Natural killer cell treated with Interleukin-12 subunit alpha and Interleukin-12 subunit beta and Interleukin-15 and Interleukin-18, amount 100 ng/mL, for 72 hours (primary cell): ENCODE results near the gene MMP17. TPM values are rescaled to one million over a fixed set of nuclear protein-coding genes. Genes with fewer than 3 reads are reported as not detected.

Experiments
- ATAC-seq, 2 donors: fragments of 150-1000 bp; cut with Tn5 transposase in 1 of 2; sonication (Bioruptor Pico), chemical (Tn5 transposase) in 1 of 2; 2 replicates each; pipeline ENCODE4 v1.10.0; 2021
- DNase-seq: peaks from one replicate; pipeline ENCODE4 v3.0.0; 2022; ENCODE audit warnings: low spot score
- H3K27ac Mint-ChIP-seq, 2 donors: 1 replicate in 1 of 2; 2 replicates in 1 of 2; pipeline ENCODE4 v1.8.0; 2022; ENCODE audit warnings: mixed read lengths in 2 of 2, mild to moderate bottlenecking in 1 of 2, moderate library complexity in 1 of 2
- H3K27me3 Mint-ChIP-seq, 2 donors: 1 replicate in 1 of 2; 2 replicates in 1 of 2; pipeline ENCODE4 v1.8.0; 2022; ENCODE audit warnings: mixed read lengths in 2 of 2
- H3K36me3 Mint-ChIP-seq: one replicate; pipeline ENCODE4 v1.8.0; 2022; ENCODE audit warnings: mixed read lengths
- H3K4me1 Mint-ChIP-seq, 2 donors: 1 replicate in 1 of 2; 2 replicates in 1 of 2; pipeline ENCODE4 v1.8.0; 2022; ENCODE audit warnings: low read depth in 2 of 2, mixed read lengths in 2 of 2, mild to moderate bottlenecking in 1 of 2
- H3K4me3 Mint-ChIP-seq: one replicate; pipeline ENCODE4 v1.8.0; 2022; ENCODE audit warnings: mixed read lengths
- H3K9me3 Mint-ChIP-seq: 2 replicates; pipeline ENCODE4 v1.8.0; 2022; ENCODE audit warnings: mixed read lengths
- total RNA-seq, 2 donors: library from RNA; stranded (reverse); gene quantifications; one replicate each; pipeline ENCODE4 v1.2.3, GENCODE V29; 2022

Gene MMP17
- total RNA-seq, 2 donors from 2014 or later, result not detected

- no peak for ATAC-seq
- Mint-ChIP-seq H3K27ac (no peak overlapping the region), H3K36me3 (no peaks in the 10 kb centered on the region), H3K9me3 (no peaks in the 10 kb centered on the region), H3K4me3 (no peak overlapping the region), H3K27me3 (no peaks in the 10 kb centered on the region), H3K4me1 (no peaks in the 10 kb centered on the region)
- no peak for DNase-seq
These were observed 13.4 kb downstream of the MMP17 start for GRCh38 chr12:131841547-131841946.

- H3K4me3 Mint-ChIP-seq, result no peak overlapping the region
- H3K27me3 Mint-ChIP-seq, result no peaks in the 10 kb centered on the region
- no peaks in the 10 kb centered on the region for H3K36me3 Mint-ChIP-seq
- no peaks in the 10 kb centered on the region for H3K9me3 Mint-ChIP-seq
- DNase-seq (no peak), ATAC-seq (no peak)
- no peaks in the 10 kb centered on the region for H3K4me1 Mint-ChIP-seq
- H3K27ac Mint-ChIP-seq, result no peak overlapping the region
These were observed 14.0 kb downstream of the MMP17 start for GRCh38 chr12:131842169-131842568.

GRCh38 chr12:131843527-131843926 lies 15.3 kb downstream of the MMP17 start:
- H3K4me1 Mint-ChIP-seq, result no peaks in the 10 kb centered on the region
- DNase-seq (no peak), ATAC-seq (no peak)
- no peaks in the 10 kb centered on the region for H3K36me3 Mint-ChIP-seq
- no peaks in the 10 kb centered on the region for H3K9me3 Mint-ChIP-seq
- H3K4me3 Mint-ChIP-seq, result no peak overlapping the region
- no peak overlapping the region for H3K27ac Mint-ChIP-seq
- no peaks in the 10 kb centered on the region for H3K27me3 Mint-ChIP-seq

GRCh38 chr12:131844140-131844539 lies 15.9 kb downstream of the MMP17 start:
- no peak for ATAC-seq
- Mint-ChIP-seq H3K4me3 (no peak overlapping the region), H3K27me3 (no peaks in the 10 kb centered on the region), H3K4me1 (no peaks in the 10 kb centered on the region), H3K27ac (no peak overlapping the region), H3K9me3 (no peaks in the 10 kb centered on the region), H3K36me3 (no peaks in the 10 kb centered on the region)
- DNase-seq, result no peak

GRCh38 chr12:131844656-131845055 lies 16.5 kb downstream of the MMP17 start:
- H3K4me1 Mint-ChIP-seq, result no peaks in the 10 kb centered on the region
- H3K4me3 Mint-ChIP-seq, result no peak overlapping the region

GRCh38 chr12:131845121-131845520 lies 16.9 kb downstream of the MMP17 start:
- no peak for DNase-seq
- Mint-ChIP-seq H3K27me3 (no peaks in the 10 kb centered on the region), H3K4me1 (no peaks in the 10 kb centered on the region), H3K36me3 (no peaks in the 10 kb centered on the region), H3K4me3 (no peak overlapping the region), H3K9me3 (no peaks in the 10 kb centered on the region), H3K27ac (no peak overlapping the region)
- no peak for ATAC-seq

More at GRCh38 chr12:131844656-131845055, 16.5 kb downstream of the MMP17 start:
- no peaks in the 10 kb centered on the region for H3K9me3 Mint-ChIP-seq
- H3K36me3 Mint-ChIP-seq, result no peaks in the 10 kb centered on the region
- no peak for DNase-seq
- H3K27me3 Mint-ChIP-seq, result no peaks in the 10 kb centered on the region
- no peak overlapping the region for H3K27ac Mint-ChIP-seq
- no peak for ATAC-seq

- Mint-ChIP-seq H3K4me3 (no peak overlapping the region), H3K4me1 (no peaks in the 10 kb centered on the region), H3K27ac (no peak overlapping the region), H3K27me3 (no peaks in the 10 kb centered on the region), H3K36me3 (no peaks in the 10 kb centered on the region), H3K9me3 (no peaks in the 10 kb centered on the region)
- DNase-seq (no peak), ATAC-seq (no peak)
These were observed 19.3 kb downstream of the MMP17 start for GRCh38 chr12:131847456-131847855.

GRCh38 chr12:131848753-131849152 lies 20.6 kb downstream of the MMP17 start:
- Mint-ChIP-seq H3K4me1 (no peaks in the 10 kb centered on the region), H3K36me3 (no peaks in the 10 kb centered on the region), H3K4me3 (no peak overlapping the region), H3K27me3 (no peaks in the 10 kb centered on the region), H3K27ac (no peak overlapping the region), H3K9me3 (no peaks in the 10 kb centered on the region)
- DNase-seq (no peak), ATAC-seq (no peak)

GRCh38 chr12:131849700-131850553 lies 21.7 kb downstream of the MMP17 start:
- no peaks in the 10 kb centered on the region for H3K36me3 Mint-ChIP-seq
- no peaks in the 10 kb centered on the region for H3K9me3 Mint-ChIP-seq
- H3K4me1 Mint-ChIP-seq, result no peaks in the 10 kb centered on the region
- H3K27me3 Mint-ChIP-seq, result no peaks in the 10 kb centered on the region
- H3K27ac Mint-ChIP-seq, result no peak overlapping the region
- no peak for ATAC-seq
- no peak overlapping the region for H3K4me3 Mint-ChIP-seq
- DNase-seq, result no peak

GRCh38 chr12:131850856-131851559 lies 22.8 kb downstream of the MMP17 start:
- H3K27ac Mint-ChIP-seq, result no peak overlapping the region
- no peak overlapping the region for H3K4me3 Mint-ChIP-seq
- ATAC-seq, result peak in 1 of 2 donors; percentile 21
- peaks cover under 1 to 2% of the 10 kb centered on the region in 2 donors for H3K27me3 Mint-ChIP-seq
- no peak for DNase-seq
- no peaks in the 10 kb centered on the region for H3K36me3 Mint-ChIP-seq
- H3K4me1 Mint-ChIP-seq, result no peaks in the 10 kb centered on the region
- H3K9me3 Mint-ChIP-seq, result no peaks in the 10 kb centered on the region

GRCh38 chr12:131851741-131852550 lies 23.8 kb downstream of the MMP17 start:
- H3K4me1 Mint-ChIP-seq, result no peaks in the 10 kb centered on the region
- H3K27ac Mint-ChIP-seq, result no peak overlapping the region
- H3K4me3 Mint-ChIP-seq, result no peak overlapping the region
- DNase-seq (no peak), ATAC-seq (peak in 1 of 2 donors; percentile 12)
- H3K27me3 Mint-ChIP-seq, result peaks cover 6 to 10% of the 10 kb centered on the region in 2 donors
- no peaks in the 10 kb centered on the region for H3K36me3 Mint-ChIP-seq
- no peaks in the 10 kb centered on the region for H3K9me3 Mint-ChIP-seq

GRCh38 chr12:131852551-131853299 lies 24.5 kb downstream of the MMP17 start:
- Mint-ChIP-seq H3K36me3 (no peaks in the 10 kb centered on the region), H3K4me3 (no peak overlapping the region), H3K27ac (no peak overlapping the region), H3K4me1 (no peaks in the 10 kb centered on the region), H3K27me3 (peaks cover 6 to 10% of the 10 kb centered on the region in 2 donors), H3K9me3 (no peaks in the 10 kb centered on the region)
- ATAC-seq (peak in 1 of 2 donors; percentile 4), DNase-seq (no peak)
